Fibroblast of the aortic adventitia (primary cell): ENCODE data around the gene STAM. TPM values are rescaled to one million over a fixed set of nuclear protein-coding genes. Genes with fewer than 3 reads are reported as not detected.

Experiments
- DNase-seq: peaks from one replicate; pipeline ENCODE4 v3.0.0-alpha.2; 2010; ENCODE audit warnings: low read depth
- H3K4me3 ChIP-seq: 2 replicates; pipeline ENCODE4 v1.5.1; 2011; ENCODE audit warnings: low read depth, mild to moderate bottlenecking, control low read depth, low read length, moderate library complexity
- total RNA-seq: library from RNA; depleted of rRNA; stranded (reverse); fragments of >200 nt; gene quantifications from 2 replicates; pipeline ENCODE4 v1.2.3, GENCODE V29; 2012; ENCODE audit warnings: low replicate concordance
- TF ChIP-seq, protein P1 (sequence below): IDR thresholded peaks from 2 replicates; pipeline ENCODE4 v1.5.1; 2011; ENCODE audit warnings: mild to moderate bottlenecking, low read length, control low read depth, inconsistent platforms; ENCODE audit not compliant: insufficient read depth

STAM gene
- total RNA-seq, 1 donor = 40.6 TPM

DNA sequence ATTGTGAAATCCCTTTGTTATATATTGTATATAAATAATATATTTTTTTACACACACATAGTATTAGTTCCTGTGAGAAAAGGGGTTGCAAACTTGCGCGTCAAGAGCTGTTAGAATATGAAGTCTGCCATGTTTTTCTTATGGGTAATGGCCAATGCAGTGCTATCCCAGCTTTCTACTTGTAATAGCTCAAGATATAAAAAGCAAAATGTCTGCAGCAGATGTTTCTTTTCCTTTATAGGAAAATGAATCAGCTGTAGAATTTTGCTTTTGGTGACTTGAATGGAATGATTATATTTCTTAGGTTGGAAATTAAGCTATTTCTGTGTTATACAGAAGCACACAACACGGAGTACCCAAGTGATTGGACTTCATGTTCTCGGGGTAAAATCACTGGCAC lies 54.7 kb downstream of the STAM start:
- no peak overlapping the region for H3K4me3 ChIP-seq
- TF ChIP-seq, protein P1, sequence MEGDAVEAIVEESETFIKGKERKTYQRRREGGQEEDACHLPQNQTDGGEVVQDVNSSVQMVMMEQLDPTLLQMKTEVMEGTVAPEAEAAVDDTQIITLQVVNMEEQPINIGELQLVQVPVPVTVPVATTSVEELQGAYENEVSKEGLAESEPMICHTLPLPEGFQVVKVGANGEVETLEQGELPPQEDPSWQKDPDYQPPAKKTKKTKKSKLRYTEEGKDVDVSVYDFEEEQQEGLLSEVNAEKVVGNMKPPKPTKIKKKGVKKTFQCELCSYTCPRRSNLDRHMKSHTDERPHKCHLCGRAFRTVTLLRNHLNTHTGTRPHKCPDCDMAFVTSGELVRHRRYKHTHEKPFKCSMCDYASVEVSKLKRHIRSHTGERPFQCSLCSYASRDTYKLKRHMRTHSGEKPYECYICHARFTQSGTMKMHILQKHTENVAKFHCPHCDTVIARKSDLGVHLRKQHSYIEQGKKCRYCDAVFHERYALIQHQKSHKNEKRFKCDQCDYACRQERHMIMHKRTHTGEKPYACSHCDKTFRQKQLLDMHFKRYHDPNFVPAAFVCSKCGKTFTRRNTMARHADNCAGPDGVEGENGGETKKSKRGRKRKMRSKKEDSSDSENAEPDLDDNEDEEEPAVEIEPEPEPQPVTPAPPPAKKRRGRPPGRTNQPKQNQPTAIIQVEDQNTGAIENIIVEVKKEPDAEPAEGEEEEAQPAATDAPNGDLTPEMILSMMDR = no peak

DNA sequence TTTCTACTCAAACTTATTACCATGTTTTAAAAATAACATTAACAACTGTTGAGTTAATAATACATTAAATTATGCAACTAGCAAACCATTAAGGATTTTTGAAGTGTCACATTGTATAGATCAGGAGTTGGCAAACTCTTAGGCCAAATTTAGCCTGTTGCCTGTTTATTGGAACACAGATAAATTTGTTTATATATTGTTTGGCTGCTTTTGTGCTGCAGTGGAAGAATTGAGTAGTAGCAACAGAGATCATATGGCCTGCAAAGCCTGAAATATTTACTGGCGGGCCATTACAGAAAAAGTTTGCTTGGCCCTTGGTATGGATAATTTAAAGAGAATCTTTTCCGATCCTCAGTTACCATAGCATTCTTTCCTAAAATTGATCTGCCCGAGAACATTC lies 57.4 kb downstream of the STAM start:
- no peak overlapping the region for H3K4me3 ChIP-seq
- TF ChIP-seq, protein P1 = no peak
- DNase-seq = no peak

More for the DNA sequence above, 54.7 kb downstream of the STAM start:
- no peak for DNase-seq

DNA sequence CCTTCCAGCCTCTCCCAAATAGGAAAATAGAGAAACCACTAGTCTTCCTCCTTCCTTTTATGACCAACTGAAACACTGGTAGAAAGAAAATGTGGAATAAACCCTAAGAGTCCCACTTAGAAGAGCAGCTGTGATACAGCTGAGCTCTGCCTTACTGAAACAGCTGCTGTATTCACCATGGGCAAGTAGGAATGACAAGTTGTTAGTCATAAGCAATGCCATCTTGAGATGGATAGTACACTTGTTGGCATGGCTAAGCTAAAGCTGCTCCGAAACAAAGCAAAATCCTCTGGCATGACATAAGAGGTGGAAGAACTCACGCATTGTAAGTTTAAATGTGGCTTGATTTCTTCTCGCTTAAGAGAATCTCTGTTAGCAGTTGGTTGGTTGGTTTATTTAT lies 59.8 kb downstream of the STAM start:
- H3K4me3 ChIP-seq = no peak overlapping the region
- TF ChIP-seq, protein P1 = no peak
- no peak for DNase-seq

DNA sequence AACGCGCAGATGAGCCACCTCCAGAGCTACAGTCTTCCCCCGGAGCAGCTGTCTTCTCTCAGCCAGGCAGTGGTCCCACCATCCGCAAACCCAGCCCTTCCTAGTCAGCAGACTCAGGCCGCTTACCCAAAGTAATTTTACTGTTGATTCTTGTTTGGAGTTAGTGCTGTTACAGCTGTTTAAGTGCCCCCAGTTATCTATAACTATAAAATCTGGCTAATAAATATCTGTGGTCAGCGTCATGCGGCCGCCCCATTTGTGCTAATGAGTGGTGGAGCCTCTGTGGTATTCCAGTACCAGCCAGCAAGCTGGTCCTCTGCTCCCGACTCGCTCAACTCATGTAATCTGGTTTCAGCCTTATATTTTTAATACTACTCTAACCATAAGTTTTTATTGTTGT lies 64.9 kb downstream of the STAM start:
- H3K4me3 ChIP-seq = no peak overlapping the region
- no peak for DNase-seq
- TF ChIP-seq, protein P1 = no peak

DNA sequence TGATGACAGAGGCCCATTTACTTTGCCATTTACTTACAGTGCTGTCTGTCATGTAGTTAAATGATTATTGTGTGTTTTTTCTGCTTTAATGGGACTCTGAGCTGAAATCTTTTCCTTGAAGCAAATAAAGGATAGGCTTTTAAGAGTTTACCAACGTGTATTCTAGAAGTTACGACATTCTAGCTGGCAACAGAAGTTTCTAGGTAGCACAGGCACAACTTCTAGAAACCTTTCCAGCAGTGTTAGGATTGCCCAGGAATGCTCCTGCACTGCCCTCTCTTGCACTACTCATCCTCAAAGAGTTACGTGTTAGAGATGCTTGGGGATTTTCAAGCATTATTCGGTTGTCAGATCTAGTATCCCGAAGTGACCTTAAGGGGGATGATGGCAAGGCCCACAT lies 65.5 kb downstream of the STAM start:
- TF ChIP-seq, protein P1 = no peak
- H3K4me3 ChIP-seq = no peak overlapping the region
- DNase-seq = no peak

DNA sequence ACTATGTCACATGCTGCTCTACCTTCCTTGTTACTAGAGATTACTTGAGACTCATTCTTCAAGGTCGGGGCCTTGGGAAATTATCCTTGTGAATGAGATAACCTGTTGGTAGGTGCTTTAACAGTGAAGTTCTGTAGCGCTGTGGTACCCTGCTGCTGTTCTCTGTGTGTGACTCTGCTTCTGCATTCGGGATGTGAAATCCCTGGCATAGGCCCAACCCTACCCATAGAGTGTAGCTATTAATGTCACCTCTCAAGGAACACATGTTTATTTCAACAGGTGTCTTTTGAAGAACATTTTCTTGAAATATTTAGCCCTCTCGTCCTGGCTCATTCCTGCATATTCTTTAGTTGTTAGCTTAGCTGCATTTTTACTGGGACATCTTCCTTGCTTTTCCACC lies 66.2 kb downstream of the STAM start:
- TF ChIP-seq, protein P1 = no peak
- no peak overlapping the region for H3K4me3 ChIP-seq
- no peak for DNase-seq

DNA sequence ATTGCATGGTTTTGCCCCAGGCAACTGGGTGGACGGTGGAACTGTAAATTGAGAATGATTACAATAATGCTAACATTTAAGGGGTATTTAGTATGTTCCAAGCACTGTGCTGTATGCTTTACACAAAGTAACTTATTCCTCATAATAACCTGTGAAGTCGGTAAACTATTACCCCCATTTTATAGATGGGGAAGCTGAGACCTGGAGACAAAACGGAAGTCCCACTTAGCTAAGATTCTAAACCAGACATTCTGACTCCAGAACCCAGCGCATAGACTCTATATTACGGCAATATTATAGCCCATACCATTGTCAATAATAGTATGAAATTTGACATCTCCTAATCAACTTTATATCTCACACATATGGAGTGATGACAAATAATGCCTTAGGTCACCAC lies 68.1 kb downstream of the STAM start:
- H3K4me3 ChIP-seq = no peak overlapping the region
- no peak for DNase-seq
- TF ChIP-seq, protein P1 = no peak
